GM03348 (cell line): ENCODE data around the gene PIP4K2A.
A peak's percentile ranks its signal among the peaks of the same experiment; 100 is the strongest.
"Not testable (repeated sequence)": the region's sequence is repeated elsewhere in the genome, so short reads cannot be mapped to it uniquely, and the experiment has no call there.

Source experiments
- DNase-seq: peaks from one replicate; pipeline ENCODE4 v3.0.0; 2012; ENCODE audit warnings: low spot score

The PIP4K2A gene

GRCh38 chr10:22714479-22715289 lies at the start of gene PIP4K2A:
PIP4K2A (minus strand) TSS chr10:22714578; CDS start chr10:22714326, 252 bp downstream.
- DNase-seq: peak; percentile 95

DNA sequence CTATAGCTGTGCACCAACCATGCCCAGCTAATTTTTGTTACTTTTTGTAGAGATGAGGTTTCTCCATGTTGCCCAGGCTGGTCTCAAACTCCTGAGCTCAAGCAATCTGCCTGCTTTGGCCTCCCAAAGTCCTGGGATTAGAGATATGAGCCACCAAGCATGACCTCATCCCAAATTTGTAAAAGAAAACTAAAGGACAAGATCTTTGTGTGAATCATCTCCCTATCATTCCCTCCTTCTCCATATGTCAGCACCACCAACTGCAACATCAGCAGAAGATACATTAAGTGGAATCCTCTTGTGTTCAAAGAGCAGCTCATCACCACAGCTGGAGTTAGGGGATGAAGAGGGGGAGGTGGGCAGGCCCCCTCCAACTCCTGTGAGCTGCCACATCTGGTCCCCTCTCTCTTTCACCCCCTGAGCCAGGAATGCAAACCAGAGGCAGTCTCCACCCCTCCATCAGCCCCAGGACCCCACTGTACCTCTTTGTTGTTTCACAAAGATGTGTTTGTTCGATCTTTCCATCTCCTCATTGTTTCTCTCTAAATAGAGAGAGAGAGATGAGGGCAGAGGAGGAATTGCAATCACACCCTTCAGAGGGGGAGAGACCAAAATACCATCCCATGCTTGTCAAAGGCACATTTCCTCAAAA lies 47.3 kb upstream of the PIP4K2A start:
- no peak for DNase-seq

DNA sequence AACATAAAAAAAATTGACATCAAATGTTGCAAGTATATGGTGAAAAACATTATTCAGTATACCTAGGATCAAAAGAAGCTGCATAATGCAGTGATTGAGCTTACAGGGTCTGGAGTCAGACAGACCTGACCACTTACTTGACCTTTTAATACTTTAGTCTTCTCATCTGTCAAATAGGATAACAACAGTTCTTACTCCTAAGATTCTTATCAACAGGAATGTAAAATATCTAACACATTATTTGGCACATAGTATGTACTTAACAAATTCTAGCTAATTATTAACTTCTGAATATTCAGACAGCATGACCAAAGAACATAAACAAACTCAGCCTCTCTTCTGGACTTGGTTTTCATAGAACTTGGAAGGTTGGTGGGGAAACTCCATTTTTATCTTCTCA lies 45.6 kb upstream of the PIP4K2A start:
- DNase-seq: no peak

- no peak for DNase-seq
These were observed 44.5 kb upstream of the PIP4K2A start for GRCh38 chr10:22758867-22759266.

DNA sequence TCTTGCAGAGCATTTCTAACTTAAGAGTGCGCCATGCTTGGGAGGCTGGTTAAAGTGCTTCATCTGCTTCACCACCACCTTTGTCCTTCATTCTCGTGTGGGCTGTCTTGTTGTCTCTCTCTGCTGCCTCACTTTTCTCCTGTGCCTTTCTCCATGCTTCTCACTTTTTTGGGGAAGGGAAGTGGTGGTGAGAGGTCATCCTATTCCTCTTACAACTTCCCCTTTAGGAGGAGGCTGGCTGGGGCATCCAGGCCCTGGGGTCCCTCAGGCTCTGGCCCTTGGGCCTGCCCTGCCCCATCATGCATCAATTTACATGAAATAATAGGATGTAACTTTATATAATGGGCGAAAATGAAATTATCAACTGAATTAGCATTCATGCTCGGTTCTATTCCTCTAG lies 39.9 kb upstream of the PIP4K2A start:
- DNase-seq: no peak

- no peak for DNase-seq
These were observed 39.4 kb upstream of the PIP4K2A start for GRCh38 chr10:22753786-22754185.

DNA sequence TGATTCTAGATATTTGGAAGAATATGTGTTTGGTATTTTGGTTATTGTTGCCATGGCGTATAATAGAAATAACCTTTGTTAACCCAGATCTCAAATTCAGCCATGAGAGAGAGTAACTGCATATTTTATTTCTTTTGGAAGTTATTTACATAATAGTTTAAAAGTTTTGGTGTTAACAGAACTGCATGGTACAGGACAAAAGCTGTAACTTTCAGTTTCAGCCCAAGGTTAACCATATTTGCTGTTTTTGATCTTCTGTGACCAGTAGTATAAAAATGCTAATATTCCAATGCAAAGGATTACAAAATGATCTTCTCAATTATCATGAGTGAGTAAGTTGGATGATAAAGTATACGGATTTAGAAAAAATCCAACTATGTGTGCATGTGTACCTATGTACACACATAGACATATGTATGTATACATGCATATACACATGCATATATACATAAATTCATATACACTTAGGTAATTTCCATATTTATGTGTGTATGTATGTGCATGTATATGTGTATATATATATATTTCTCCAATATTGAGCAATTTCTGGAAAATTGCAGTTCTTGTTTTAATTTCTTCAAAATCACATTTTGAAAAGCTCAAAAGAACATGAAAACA lies 38.0 kb upstream of the PIP4K2A start:
- no peak for DNase-seq

GRCh38 chr10:22750131-22750530 lies 35.8 kb upstream of the PIP4K2A start:
- no peak for DNase-seq

DNA sequence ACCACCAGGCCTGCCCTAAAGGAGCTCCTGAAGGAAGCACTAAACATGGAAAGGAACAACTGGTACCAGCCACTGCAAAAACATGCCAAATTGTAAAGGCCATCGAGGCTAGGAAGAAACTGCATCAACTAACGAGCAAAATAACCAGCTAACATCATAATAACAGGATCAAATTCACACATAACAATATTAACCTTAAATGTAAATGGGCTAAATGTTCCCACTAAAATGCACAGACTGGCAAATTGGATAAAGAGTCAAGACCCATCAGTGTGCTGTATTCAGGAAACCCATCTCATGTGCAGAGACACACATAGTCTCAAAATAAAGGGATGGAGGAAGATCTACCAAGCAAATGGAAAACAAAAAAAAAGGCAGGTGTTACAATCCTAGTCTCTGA lies 30.5 kb upstream of the PIP4K2A start:
- DNase-seq: not testable (repeated sequence)

DNA sequence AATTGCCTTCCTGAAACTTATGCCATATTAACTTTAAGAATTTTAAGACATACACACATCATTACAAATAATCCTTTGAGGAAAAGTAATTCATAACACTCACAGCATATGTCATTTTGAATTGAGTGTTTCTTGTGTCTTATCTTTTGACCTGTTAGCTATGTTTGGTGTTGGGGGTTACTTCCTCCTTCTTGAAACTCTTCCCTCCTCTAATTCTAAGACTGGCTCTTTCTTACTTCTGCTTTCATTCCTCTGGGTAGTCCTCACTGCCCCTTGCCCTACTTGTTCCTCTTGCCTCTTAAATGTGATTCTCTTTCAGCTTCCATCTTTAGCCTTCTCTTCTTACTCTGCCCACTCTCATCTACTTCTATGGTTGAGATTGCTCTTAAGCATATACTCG lies 28.3 kb upstream of the PIP4K2A start:
- DNase-seq: no peak

DNA sequence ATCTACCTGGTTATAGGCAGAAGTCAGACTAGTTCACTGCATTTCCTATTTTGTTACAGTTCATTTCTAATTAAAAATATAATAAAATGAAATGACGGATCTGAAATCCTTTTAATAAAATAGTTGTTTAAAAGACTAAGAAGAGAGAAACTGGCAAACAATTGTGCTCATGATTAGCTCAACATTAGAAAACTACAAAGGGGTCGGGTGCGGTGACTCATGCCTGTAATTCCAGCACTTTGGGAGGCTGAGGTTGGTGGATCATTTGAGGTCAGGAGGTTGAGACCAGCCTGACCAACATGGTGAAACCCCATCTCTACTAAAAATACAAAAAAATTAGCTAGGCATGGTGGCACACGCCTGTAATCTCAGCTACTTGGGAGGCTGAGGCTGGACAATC lies 27.3 kb upstream of the PIP4K2A start:
- DNase-seq: not testable (repeated sequence)

- no peak for DNase-seq
These were observed 25.8 kb upstream of the PIP4K2A start for GRCh38 chr10:22740180-22740579.

GRCh38 chr10:22737587-22737986 lies 23.2 kb upstream of the PIP4K2A start:
- peak; percentile 52 for DNase-seq

DNA sequence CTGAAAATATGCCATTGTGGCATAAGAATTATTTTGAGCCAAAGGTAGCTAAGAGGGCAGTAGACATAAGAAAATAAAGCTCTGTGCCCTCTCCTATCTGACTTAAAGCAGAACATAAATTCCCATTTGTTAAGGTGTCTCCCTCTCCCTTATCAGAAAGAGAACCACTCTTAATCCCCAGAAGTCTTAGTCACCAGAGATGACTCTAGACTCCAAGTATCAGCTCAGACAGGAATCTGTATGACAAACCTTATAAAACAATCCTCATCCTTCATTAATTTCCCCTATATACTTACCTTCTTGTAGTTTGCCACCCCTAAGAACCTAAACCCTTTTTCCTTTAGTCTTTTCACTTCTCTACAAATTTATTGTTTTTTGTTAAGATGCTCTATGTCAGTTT lies 21.8 kb upstream of the PIP4K2A start:
- DNase-seq: no peak

DNA sequence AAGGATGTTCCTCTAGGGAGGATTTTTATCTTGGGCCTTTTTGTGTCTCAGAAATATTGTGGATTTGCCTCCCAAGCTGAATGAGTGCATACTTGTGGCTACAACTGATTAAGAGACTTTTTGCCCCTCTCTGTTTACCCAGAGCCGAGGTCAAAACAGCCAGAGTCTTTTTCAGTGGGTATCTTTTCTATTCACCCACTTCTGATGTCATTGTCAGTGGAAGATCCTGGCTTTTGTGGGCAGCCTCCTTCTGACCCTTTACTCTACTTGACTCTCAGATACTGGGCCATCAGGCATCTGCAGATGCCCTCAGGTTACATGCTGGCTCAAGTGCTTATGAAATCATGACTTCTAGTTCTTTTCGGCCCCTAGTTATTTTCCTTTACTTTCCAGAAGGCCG lies 19.6 kb upstream of the PIP4K2A start:
- DNase-seq: no peak

DNA sequence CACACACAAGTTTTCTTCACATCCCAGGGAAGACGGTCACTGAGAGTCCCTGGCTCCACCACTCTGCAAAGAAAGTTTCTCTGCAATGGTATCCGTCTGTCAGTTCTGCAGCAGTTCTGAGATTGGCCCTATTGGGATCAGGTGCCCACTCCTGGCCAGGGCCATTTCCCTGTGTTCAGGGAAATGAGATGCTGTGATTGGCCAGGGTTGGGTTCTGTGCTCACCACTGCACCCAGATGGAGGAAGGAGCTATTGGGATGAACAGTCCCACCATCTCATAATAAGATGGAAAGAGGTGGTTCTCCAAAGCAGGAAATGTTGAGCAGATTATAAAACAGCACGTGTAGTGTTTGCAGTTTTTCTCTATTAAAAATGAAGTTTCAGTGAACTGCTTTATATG lies 13.3 kb upstream of the PIP4K2A start:
- no peak for DNase-seq

DNA sequence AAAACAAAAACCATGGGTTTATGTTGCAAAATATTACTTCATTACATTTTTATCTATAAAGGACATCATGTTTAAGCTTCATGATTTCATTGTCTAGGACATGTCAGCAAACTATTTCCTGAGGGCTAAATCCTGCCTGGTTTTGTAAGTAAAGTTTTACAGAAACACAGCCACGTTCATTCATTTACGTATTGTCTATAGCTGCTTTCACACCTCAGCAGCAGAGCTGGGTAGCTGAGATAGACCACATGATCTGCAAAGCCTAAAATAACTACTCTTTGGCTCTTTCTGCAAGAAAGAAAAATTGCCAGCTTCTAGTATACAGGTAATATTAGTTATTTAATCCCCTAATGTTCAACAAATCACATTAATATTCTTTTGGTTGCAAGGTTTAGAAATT lies 12.7 kb upstream of the PIP4K2A start:
- no peak for DNase-seq

DNA sequence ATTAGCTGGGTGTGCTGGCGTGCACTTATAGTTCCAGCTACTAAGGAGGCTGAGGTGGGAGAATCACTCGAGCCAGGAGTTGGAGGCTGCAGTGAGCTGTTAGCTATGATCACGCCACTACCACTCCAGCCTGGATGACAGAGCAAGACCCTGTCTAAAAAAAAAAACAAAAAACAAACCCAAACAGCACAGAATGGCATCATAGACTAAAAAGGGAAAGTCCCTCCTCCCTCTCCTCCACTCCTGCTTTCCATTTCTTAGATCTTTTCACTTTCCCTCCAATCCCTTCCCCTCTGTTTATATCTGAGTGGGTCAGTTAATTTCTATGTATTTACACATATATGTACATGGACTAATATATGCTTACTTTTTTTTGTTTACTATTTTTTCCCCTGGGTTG lies 10.4 kb upstream of the PIP4K2A start:
- DNase-seq: no peak

DNA sequence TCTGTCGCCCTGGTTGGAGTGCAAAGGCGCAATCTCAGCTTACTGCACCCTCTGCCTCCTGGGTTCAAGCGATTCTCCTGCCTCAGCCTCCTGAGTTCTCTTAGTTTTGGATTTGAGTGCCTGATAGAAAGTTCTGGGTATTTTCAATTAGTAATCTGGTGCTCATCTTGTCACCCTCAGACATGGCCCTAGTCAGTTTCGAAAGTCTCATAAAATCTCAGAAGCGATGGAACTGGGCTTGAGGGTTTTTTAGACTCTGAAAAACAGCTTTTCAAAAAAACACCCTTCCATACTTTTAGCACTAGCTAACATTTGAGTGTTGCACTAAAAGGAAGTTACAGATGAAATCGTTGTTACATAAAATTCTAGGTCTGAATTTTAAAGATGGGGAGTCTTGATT lies 9.4 kb upstream of the PIP4K2A start:
- DNase-seq: no peak

- no peak for DNase-seq
These were observed 9.0 kb upstream of the PIP4K2A start for GRCh38 chr10:22723343-22723779.

- DNase-seq: no peak
These were observed 8.3 kb upstream of the PIP4K2A start for GRCh38 chr10:22722626-22723169.

DNA sequence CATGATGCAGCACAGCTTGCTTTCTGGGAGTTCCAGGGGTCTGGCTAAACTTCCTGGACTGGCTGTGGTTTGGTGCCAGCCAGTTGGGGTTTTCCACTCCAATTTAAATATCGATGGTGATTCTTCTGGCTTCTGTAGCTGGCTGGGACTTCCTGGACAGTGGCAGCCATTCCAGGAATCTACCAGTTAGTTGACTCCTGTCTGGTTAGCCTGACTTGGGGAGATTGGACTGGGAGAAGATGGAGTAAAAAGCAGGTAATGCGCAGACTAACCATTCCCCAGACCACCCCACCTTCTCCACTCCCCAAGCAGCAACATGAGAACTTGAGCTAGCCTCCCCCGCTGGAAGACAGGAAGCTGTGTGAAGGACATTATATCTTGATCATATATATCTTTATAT lies 6.3 kb upstream of the PIP4K2A start:
- no peak for DNase-seq
